GM19099 (cell line): ENCODE results near the gene NEDD4.

Experiments
- POLR2A ChIP-seq: IDR thresholded peaks from 3 replicates; pipeline ENCODE4 v1.6.1; 2011; ENCODE audit warnings: low read depth; ENCODE audit not compliant: insufficient read length; ENCODE audit errors: extremely low read depth

The NEDD4 gene

GRCh38 chr15:55915876-55916567, 77.4 kb downstream of the NEDD4 start:
- TF ChIP-seq POLR2A = no peak

GRCh38 chr15:55915221-55915620, 78.2 kb downstream of the NEDD4 start:
- no peak for TF ChIP-seq POLR2A

GRCh38 chr15:55914446-55914845, 79.0 kb downstream of the NEDD4 start:
- TF ChIP-seq POLR2A = no peak

- no peak for TF ChIP-seq POLR2A
Measured at GRCh38 chr15:55912982-55913381, 80.4 kb downstream of the NEDD4 start.

- no peak for TF ChIP-seq POLR2A
Measured at GRCh38 chr15:55909036-55909811, 84.2 kb downstream of the NEDD4 start.

- TF ChIP-seq POLR2A = no peak
Measured at GRCh38 chr15:55907797-55908196, 85.6 kb downstream of the NEDD4 start.

- TF ChIP-seq POLR2A = no peak
Measured at GRCh38 chr15:55902981-55903380, 90.4 kb downstream of the NEDD4 start.

GRCh38 chr15:55900019-55900418, 93.4 kb downstream of the NEDD4 start:
- TF ChIP-seq POLR2A = no peak

- TF ChIP-seq POLR2A = no peak
Measured at GRCh38 chr15:55899537-55899936, 93.9 kb downstream of the NEDD4 start.

GRCh38 chr15:55897560-55898336, 95.7 kb downstream of the NEDD4 start:
- no peak for TF ChIP-seq POLR2A

- no peak for TF ChIP-seq POLR2A
Measured at GRCh38 chr15:55894399-55894965, 98.9 kb downstream of the NEDD4 start.

GRCh38 chr15:55893852-55894251, 99.6 kb downstream of the NEDD4 start:
- TF ChIP-seq POLR2A = no peak

GRCh38 chr15:55891196-55891595, 102.2 kb downstream of the NEDD4 start:
- TF ChIP-seq POLR2A = no peak

- TF ChIP-seq POLR2A = no peak
Measured at GRCh38 chr15:55884223-55884622, 109.2 kb downstream of the NEDD4 start.

GRCh38 chr15:55879181-55879580, 114.2 kb downstream of the NEDD4 start:
- no peak for TF ChIP-seq POLR2A
